ENCODE measurements around the gene USF3. TPM values are rescaled to one million over a fixed set of nuclear protein-coding genes. Genes with fewer than 3 reads are reported as not detected.

The USF3 gene, protein sequence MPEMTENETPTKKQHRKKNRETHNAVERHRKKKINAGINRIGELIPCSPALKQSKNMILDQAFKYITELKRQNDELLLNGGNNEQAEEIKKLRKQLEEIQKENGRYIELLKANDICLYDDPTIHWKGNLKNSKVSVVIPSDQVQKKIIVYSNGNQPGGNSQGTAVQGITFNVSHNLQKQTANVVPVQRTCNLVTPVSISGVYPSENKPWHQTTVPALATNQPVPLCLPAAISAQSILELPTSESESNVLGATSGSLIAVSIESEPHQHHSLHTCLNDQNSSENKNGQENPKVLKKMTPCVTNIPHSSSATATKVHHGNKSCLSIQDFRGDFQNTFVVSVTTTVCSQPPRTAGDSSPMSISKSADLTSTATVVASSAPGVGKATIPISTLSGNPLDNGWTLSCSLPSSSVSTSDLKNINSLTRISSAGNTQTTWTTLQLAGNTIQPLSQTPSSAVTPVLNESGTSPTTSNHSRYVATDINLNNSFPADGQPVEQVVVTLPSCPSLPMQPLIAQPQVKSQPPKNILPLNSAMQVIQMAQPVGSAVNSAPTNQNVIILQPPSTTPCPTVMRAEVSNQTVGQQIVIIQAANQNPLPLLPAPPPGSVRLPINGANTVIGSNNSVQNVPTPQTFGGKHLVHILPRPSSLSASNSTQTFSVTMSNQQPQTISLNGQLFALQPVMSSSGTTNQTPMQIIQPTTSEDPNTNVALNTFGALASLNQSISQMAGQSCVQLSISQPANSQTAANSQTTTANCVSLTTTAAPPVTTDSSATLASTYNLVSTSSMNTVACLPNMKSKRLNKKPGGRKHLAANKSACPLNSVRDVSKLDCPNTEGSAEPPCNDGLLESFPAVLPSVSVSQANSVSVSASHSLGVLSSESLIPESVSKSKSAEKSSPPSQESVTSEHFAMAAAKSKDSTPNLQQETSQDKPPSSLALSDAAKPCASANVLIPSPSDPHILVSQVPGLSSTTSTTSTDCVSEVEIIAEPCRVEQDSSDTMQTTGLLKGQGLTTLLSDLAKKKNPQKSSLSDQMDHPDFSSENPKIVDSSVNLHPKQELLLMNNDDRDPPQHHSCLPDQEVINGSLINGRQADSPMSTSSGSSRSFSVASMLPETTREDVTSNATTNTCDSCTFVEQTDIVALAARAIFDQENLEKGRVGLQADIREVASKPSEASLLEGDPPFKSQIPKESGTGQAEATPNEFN (N-terminal part only)
- 10 to 100 TPM; 11.1 to 20.7 (median 17.0) TPM for polyA plus RNA-seq (ENCODE audit: insufficient read length in 10 of 10)
- long read RNA-seq, donor 1, full-length matches to known transcripts = 4 of 12 reads
- long read RNA-seq, donor 1, partial matches to known transcripts = 8 of 12 reads
- long read RNA-seq, donor 1, other reads (novel, unspliced or antisense) = 0 of 12 reads
- long read RNA-seq, donor 2, full-length matches to known transcripts = 5 of 5 reads
- long read RNA-seq, donor 2, partial matches to known transcripts = 0 of 5 reads
- long read RNA-seq, donor 2, other reads (novel, unspliced or antisense) = 0 of 5 reads
- long read RNA-seq, donor 3 = 0 reads
- long read RNA-seq, donor 4, full-length matches to known transcripts = 4 of 12 reads
- long read RNA-seq, donor 4, partial matches to known transcripts = 8 of 12 reads
- long read RNA-seq, donor 4, other reads (novel, unspliced or antisense) = 0 of 12 reads
- long read RNA-seq, donor 5, full-length matches to known transcripts = 7 of 7 reads
- long read RNA-seq, donor 5, partial matches to known transcripts = 0 of 7 reads
- long read RNA-seq, donor 5, other reads (novel, unspliced or antisense) = 0 of 7 reads
- long read RNA-seq, donor 6, full-length matches to known transcripts = 5 of 5 reads
- long read RNA-seq, donor 6, partial matches to known transcripts = 0 of 5 reads
- long read RNA-seq, donor 6, other reads (novel, unspliced or antisense) = 0 of 5 reads
- long read RNA-seq, donor 7, full-length matches to known transcripts = 6 of 11 reads
- long read RNA-seq, donor 7, partial matches to known transcripts = 5 of 11 reads
- long read RNA-seq, donor 7, other reads (novel, unspliced or antisense) = 0 of 11 reads
- long read RNA-seq, donor 8, full-length matches to known transcripts = 5 of 5 reads
- long read RNA-seq, donor 8, partial matches to known transcripts = 0 of 5 reads
- long read RNA-seq, donor 8, other reads (novel, unspliced or antisense) = 0 of 5 reads
- long read RNA-seq, donor 9, full-length matches to known transcripts = 1 of 1 reads
- long read RNA-seq, donor 9, partial matches to known transcripts = 0 of 1 reads
- long read RNA-seq, donor 9, other reads (novel, unspliced or antisense) = 0 of 1 reads

- peak; percentile 70 to 93 (median 85) for DNase-seq
Observed at GRCh38 chr3:113695786-113696645, at the start of gene USF3. Gene USF3 (minus strand): TSS chr3:113696642. CDS start chr3:113674878, 21,764 bp downstream.

GRCh38 chr3:113745756-113746547 is 49.5 kb upstream of the USF3 start, which contains the start of gene NAA50:
Gene NAA50 (minus strand): TSS chr3:113746249. CDS start chr3:113745949, 300 bp downstream.
- peak; percentile 95 to 98 (median 97) for DNase-seq

DNA sequence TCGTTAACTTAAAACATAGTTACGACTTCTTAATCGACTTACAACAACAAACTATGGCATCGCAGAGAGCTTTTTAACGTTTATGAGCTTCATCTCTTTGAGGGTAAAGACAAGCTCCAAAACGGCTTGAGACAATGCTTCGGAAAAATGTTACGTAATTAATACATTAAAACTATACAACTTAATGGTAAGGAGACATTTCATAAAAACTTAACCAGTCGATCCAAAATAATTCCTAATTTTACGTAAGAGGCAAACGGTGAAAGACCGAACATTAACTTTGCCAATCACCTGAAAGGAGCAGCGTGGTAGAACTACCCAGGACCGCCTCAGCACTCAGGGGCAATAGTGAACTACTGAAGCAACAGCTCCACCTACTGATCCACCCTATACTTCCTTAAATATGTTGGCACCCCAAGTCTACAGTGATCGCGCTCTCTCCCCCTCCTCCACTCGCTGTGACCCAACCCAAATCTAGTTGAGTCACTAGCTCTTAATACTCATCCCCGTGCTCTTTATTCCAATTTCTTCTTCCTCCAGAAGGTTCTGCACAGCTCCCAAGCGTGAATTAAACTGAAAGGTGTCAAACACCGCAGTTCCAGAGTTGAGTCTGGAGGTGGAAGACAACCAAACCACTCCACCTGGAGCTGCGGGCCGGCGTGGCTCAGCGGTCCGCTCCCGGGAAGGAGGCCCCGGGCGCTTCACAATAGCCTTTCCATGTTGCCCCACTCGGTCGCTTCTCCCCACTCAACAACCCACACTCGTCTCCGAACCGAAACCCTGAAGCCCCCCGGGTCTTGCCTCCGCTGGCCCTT is 48.7 kb upstream of the USF3 start:
- peak; percentile 86 to 94 (median 87) for DNase-seq

- DNase-seq = no peak
Observed at GRCh38 chr3:113743006-113743630, 46.7 kb upstream of the USF3 start.

GRCh38 chr3:113741620-113742019 is 45.2 kb upstream of the USF3 start:
- DNase-seq = no peak

DNA sequence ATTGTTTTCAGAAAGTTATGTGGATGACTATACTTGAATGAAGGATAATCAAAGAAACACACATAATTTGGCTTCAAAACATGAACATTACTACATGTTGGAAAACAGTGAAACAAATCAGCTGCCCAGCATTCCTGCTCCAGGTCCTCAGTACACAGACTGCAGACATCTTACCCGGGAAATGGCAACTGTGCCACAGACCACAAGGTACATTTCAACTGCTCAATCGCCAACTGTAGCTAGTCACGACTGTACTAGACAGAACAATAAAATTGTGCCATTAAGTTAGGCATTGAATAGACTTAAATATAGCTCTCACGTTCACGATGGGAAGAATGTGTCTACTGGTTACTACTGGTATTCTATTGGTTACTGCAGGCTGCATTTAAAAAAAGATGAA is 44.6 kb upstream of the USF3 start:
- DNase-seq = no peak

DNA sequence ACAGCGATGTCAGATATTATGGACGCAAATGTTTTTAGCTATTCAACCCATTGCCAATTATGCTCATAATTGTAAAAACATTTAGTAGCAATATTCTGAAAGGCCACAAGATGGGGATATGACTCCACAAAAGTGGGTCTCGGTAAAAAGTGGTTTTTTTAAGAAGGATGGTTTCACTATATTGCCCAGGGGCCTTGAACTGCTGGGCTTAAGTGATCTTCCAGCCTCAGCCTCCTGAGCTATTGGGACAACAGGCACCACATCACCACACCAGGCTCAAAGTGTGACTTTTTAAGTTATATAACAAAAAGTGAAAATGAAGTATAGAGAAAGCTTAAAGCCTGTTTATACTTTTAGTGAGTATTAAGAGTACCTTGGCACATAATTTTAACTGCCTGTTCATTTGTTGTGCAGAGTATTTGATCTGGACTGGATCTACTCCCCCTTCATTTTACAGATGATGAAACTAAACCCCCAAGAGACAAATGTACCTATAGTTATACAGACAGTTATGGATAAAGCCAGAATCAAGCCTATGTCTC is 40.2 kb upstream of the USF3 start:
- peak; percentile 62 to 85 (median 74) for DNase-seq

- no peak for DNase-seq
Observed at GRCh38 chr3:113731694-113732093, 35.3 kb upstream of the USF3 start.

GRCh38 chr3:113730550-113730949 is 34.1 kb upstream of the USF3 start:
- no peak for DNase-seq

- DNase-seq = no peak
Observed at GRCh38 chr3:113728661-113729060, 32.2 kb upstream of the USF3 start.

DNA sequence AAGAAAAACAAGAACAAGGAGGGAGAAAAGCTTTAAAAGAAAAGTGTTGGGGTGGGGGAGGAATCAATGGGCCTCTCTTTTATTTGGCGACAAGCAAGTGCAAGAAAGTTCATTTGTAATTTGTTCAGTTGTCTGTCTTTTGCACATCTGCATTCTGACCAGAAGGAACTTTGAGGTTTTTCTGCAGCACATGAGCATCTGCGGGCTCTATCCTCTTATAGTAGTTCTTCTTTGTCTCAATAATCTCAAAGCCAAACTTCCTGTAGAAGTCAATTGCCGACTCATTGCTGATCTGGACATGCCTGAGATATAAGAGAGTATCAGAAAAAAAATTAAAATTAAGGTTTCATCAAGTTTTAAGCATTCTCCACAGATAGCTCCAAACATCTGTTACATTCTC is 25.2 kb upstream of the USF3 start:
- DNase-seq = no peak

DNA sequence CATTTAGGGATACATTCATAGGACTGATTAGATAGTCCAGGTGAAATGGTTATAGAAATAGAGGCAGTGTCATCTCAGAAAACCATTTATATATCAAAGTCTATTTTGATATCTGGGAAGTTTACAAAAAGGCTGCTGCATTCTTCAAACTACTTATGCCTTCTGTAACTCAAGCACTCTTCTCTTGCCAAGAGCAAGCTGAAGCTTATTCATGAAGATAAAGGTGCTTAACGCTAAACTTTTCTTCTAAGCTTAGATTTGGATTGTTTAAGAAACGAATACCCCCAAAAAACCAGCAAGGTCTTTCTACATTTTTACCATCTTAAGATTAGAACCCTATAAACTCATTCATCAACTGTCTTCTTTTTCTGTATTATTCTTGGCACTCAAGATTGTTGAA is 23.3 kb upstream of the USF3 start:
- no peak for DNase-seq

DNA sequence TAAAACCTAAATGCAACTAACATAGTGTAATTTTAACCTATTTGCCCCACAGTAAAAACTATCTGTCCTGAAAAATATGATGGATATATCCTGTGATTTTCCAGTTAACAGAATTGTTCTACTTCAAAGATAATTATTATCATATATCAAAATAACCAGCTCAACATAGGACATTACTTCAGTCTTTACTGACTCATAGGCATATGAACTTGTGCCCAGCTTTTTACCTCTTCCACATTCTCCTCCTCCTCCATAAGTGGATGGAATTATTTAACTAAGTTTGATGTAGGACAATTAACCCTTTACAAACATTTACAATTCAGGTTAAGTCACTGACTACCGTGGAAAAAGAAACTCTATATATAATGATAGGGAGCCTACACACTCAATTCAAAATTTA is 22.9 kb upstream of the USF3 start:
- DNase-seq = no peak

- no peak for DNase-seq
Observed at GRCh38 chr3:113717818-113718217, 21.4 kb upstream of the USF3 start.

DNA sequence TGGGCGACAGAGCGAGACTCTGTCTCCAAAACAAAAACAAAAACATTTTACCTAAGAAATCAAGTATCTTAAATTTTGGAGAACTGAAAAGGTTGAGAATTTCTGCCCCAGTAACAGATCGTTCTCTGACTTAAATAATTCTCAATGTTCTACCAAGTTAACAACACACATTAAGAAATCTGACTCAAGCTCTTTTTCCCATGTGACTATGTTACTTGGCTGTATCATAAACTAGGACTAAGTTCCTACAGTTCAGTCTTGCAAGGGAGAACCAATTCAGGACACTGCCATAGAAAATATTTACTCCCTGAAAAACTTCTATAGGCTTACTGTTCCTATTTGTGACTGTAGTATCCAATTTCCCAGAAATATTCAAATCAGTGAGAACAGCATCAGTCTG is 20.9 kb upstream of the USF3 start:
- no peak for DNase-seq

GRCh38 chr3:113714702-113715101 is 18.3 kb upstream of the USF3 start:
- DNase-seq = no peak
